Measurements from ENCODE around the gene CXCL16.
"Not testable (repeated sequence)": the region's sequence is repeated elsewhere in the genome, so short reads cannot be mapped to it uniquely, and the experiment has no call there.

The CXCL16 gene

DNA sequence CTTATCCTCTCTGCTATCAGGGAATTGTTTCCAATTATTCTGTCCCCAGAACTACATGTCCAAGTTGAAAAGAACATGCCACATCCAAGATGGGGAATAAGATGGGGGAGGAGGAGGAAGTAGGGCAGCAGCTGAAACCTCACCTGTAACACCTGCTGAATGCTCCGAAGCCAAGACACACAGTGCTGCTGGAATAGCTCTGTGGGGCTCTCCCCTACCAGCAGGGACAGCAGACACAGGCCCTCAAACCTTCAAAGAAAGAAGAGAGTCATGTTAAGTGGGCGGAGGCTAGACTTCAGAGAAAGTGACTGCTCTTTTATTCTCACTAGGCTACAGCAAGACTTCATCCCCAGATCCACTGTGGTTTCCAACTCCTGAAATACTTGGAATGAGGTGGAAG lies 49.0 kb downstream of the CXCL16 start:
- DNase-seq, result no peak

- not testable (repeated sequence) for DNase-seq
Observed at GRCh38 chr17:4689872-4690271, 49.9 kb downstream of the CXCL16 start.

DNA sequence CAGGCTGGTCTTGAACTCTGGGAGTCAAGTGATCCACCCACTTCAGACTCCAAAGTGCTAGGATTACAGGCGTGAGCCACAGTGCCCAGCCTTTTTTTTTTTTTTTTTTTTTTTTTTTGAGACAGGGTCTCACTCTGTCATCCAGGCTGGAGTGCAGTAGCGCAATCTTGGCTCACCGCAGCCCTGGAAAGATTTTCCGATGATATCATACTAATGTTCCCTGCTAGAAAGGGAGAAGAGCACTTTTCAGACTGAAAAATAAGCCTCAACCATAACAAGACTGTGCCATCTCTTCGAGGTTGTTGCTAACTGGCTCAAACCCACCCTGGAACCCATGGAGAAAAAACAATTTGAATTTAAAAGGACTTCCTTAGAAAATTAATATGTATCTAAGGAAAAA lies 56.0 kb downstream of the CXCL16 start:
- DNase-seq, result not testable (repeated sequence)
